CD14-positive monocyte (primary cell): ENCODE results near the gene GBA3. TPM values are rescaled to one million over a fixed set of nuclear protein-coding genes. Genes with fewer than 3 reads are reported as not detected.

Experiments
- DNase-seq, 3 donors: peaks; one replicate each; pipeline ENCODE4 v3.0.0-alpha.2; 2011 to 2022
- H2AFZ ChIP-seq: 2 replicates; pipeline ENCODE4 v1.6.0; 2012; ENCODE audit warnings: mild to moderate bottlenecking, low read depth, low read length, inconsistent platforms; ENCODE audit not compliant: insufficient read depth, poor library complexity, severe bottlenecking
- H3K27ac ChIP-seq, 2 donors: 1 replicate in 1 of 2; 2 replicates in 1 of 2; pipeline ENCODE4 v1.5.1; 2012 to 2013; ENCODE audit warnings: low read length in 2 of 2, control low read depth in 1 of 2, inconsistent platforms in 1 of 2, low read depth in 1 of 2, mild to moderate bottlenecking in 1 of 2
- H3K27me3 ChIP-seq, 2 donors: one replicate each; pipeline versions ENCODE4 v1.6.0 to v1.6.1; 2011 to 2013; ENCODE audit warnings: low read length in 2 of 2; ENCODE audit not compliant: control insufficient read depth in 2 of 2, insufficient read depth in 2 of 2
- H3K36me3 ChIP-seq, 2 donors: replicated peaks in 1 of 2; 1 replicate in 1 of 2; 2 replicates in 1 of 2; pipeline versions ENCODE4 v1.5.1 to v1.6.1; 2012 to 2013; ENCODE audit warnings: low read length in 2 of 2, control low read depth in 1 of 2, inconsistent platforms in 1 of 2, mild to moderate bottlenecking in 1 of 2; ENCODE audit not compliant: insufficient read depth in 2 of 2, control insufficient read depth in 1 of 2
- H3K4me1 ChIP-seq, 2 donors: 1 replicate in 1 of 2; 2 replicates in 1 of 2; pipeline versions ENCODE4 v1.5.1 to v1.6.1; 2012 to 2013; ENCODE audit warnings: low read length in 2 of 2, control low read depth in 1 of 2, inconsistent platforms in 1 of 2, mild to moderate bottlenecking in 1 of 2, moderate library complexity in 1 of 2; ENCODE audit not compliant: insufficient read depth in 2 of 2, control insufficient read depth in 1 of 2
- H3K4me2 ChIP-seq: replicated peaks from 2 replicates; pipeline ENCODE3; 2012; ENCODE audit warnings: low read length, moderate library complexity, mild to moderate bottlenecking; ENCODE audit not compliant: poor library complexity, severe bottlenecking; ENCODE audit errors: extremely low read depth
- H3K4me3 ChIP-seq, 3 experiments: fragments of 200-600 bp in 1 of 3; sonication (generic) in 1 of 3; replicated peaks in 1 of 3; 1 replicate in 2 of 3; 2 replicates in 1 of 3; pipeline ENCODE4 v1.5.1; 2011 to 2013; ENCODE audit warnings: low read length in 3 of 3, mild to moderate bottlenecking in 3 of 3, control low read depth in 2 of 3, low read depth in 2 of 3, inconsistent platforms in 1 of 3, moderate library complexity in 1 of 3
- H3K79me2 ChIP-seq: 2 replicates; pipeline ENCODE4 v1.6.0; 2012; ENCODE audit warnings: mild to moderate bottlenecking, control low read depth, inconsistent platforms, low read length, moderate library complexity; ENCODE audit not compliant: insufficient read depth
- H3K9ac ChIP-seq: 2 replicates; pipeline ENCODE4 v1.6.0; 2017; ENCODE audit warnings: low read length, mild to moderate bottlenecking; ENCODE audit not compliant: insufficient read depth, poor library complexity, severe bottlenecking
- H3K9me3 ChIP-seq, 2 donors: replicated peaks in 1 of 2; 1 replicate in 1 of 2; 2 replicates in 1 of 2; pipeline versions ENCODE4 v1.5.1 to v1.6.1; 2012 to 2013; ENCODE audit warnings: low read length in 2 of 2, control low read depth in 1 of 2; ENCODE audit not compliant: control insufficient read depth in 1 of 2, insufficient read depth in 1 of 2
- H4K20me1 ChIP-seq: 2 replicates; pipeline ENCODE4 v1.6.0; 2012; ENCODE audit warnings: mild to moderate bottlenecking, low read length, control low read depth, moderate library complexity; ENCODE audit not compliant: insufficient read depth
- H3K27ac Mint-ChIP-seq, 7 donors: one replicate each; pipeline ENCODE4 v1.8.0; 2020; ENCODE audit warnings: mild to moderate bottlenecking in 7 of 7, mixed read lengths in 7 of 7, moderate library complexity in 6 of 7, inconsistent platforms in 2 of 7
- H3K27me3 Mint-ChIP-seq, 3 donors: one replicate each; pipeline ENCODE4 v1.8.0; 2021 to 2022; ENCODE audit warnings: low read depth in 3 of 3, mild to moderate bottlenecking in 3 of 3, mixed read lengths in 3 of 3, moderate library complexity in 3 of 3, inconsistent platforms in 1 of 3
- H3K36me3 Mint-ChIP-seq, 2 donors: one replicate each; pipeline ENCODE4 v1.8.0; 2020; ENCODE audit warnings: mixed read lengths in 2 of 2, inconsistent platforms in 1 of 2, mild to moderate bottlenecking in 1 of 2
- H3K4me1 Mint-ChIP-seq: one replicate; pipeline ENCODE4 v1.8.0; 2020; ENCODE audit warnings: mild to moderate bottlenecking, mixed read lengths
- H3K4me3 Mint-ChIP-seq, 2 donors: one replicate each; pipeline ENCODE4 v1.8.0; 2020; ENCODE audit warnings: mild to moderate bottlenecking in 2 of 2, mixed read lengths in 2 of 2, moderate library complexity in 1 of 2
- H3K9me3 Mint-ChIP-seq, 7 donors: one replicate each; pipeline ENCODE4 v1.8.0; 2020 to 2022; ENCODE audit warnings: mixed read lengths in 7 of 7, mild to moderate bottlenecking in 6 of 7, moderate library complexity in 6 of 7, inconsistent platforms in 2 of 7
- WGBS: methylation state at CpG from one replicate; pipeline ENCODE4 v1.1.5; 2013; ENCODE audit warnings: missing lambda C conversion rate; ENCODE audit not compliant: insufficient coverage; 5-methylcytosine and 5-hydroxymethylcytosine counted together
- intact Hi-C, 2 donors: fragments of 100-400 bp; cut with micrococcal nuclease; formaldehyde crosslinking; loops; one replicate each; pipeline versions ENCODE4 v1.15.0 to v1.15.1; 2023
- polyA plus RNA-seq, 3 donors: library from polyadenylated mRNA; depleted of rRNA in 1 of 3; unstranded in 2 of 3; stranded (reverse) in 1 of 3; fragments of 300-500 nt in 2 of 3; fragments of >200 nt in 1 of 3; fragmentation: Illumina TruSeq in 2 of 3; gene quantifications; 1 replicate in 2 of 3; 2 replicates in 1 of 3; pipeline ENCODE4 v1.2.3, GENCODE V29; 2012 to 2021
- TF ChIP-seq, protein P1 (sequence below): fragments of 200-600 bp; IDR thresholded peaks from one replicate; pipeline ENCODE4 v1.8.0; 2022; ENCODE audit warnings: antibody characterized with exemption, mild to moderate bottlenecking

GBA3 gene
- polyA plus RNA-seq, 3 donors: not detected

DNA sequence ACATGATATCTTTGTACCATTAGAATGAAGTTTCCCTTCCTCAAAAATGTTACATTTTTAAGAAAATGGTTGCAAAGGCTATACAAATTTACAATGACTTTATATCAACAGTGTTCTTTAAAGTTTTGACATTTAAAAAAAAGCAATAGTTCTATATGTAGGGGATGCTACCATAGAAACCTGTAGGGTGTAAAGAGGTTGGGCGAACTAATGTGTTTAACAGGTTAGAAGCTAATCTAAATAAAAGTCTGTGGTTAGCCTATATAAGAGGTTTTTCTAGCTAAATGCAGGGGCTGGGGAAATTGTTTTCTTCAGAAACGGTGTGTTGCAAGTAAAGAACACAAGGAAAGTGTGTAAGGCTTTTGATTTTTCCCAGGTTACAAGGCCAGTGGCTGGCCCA, 73.3 kb downstream of the GBA3 start:
- Histone ChIP-seq H3K27me3 (no peaks in the 10 kb centered on the region), H2AFZ (no peak overlapping the region), H3K4me1 (peaks cover 0 to 2% of the 10 kb centered on the region in 2 donors), H3K36me3 (no peaks in the 10 kb centered on the region), H3K4me2 (no peak overlapping the region), H3K9me3 (no peaks in the 10 kb centered on the region), H3K27ac (no peak overlapping the region), H3K9ac (no peak overlapping the region), H3K79me2 (no peaks in the 10 kb centered on the region), H4K20me1 (no peaks in the 10 kb centered on the region), H3K4me3 (no peak overlapping the region)
- no peaks in the 10 kb centered on the region for H3K4me1 Mint-ChIP-seq
- TF ChIP-seq, protein P1, sequence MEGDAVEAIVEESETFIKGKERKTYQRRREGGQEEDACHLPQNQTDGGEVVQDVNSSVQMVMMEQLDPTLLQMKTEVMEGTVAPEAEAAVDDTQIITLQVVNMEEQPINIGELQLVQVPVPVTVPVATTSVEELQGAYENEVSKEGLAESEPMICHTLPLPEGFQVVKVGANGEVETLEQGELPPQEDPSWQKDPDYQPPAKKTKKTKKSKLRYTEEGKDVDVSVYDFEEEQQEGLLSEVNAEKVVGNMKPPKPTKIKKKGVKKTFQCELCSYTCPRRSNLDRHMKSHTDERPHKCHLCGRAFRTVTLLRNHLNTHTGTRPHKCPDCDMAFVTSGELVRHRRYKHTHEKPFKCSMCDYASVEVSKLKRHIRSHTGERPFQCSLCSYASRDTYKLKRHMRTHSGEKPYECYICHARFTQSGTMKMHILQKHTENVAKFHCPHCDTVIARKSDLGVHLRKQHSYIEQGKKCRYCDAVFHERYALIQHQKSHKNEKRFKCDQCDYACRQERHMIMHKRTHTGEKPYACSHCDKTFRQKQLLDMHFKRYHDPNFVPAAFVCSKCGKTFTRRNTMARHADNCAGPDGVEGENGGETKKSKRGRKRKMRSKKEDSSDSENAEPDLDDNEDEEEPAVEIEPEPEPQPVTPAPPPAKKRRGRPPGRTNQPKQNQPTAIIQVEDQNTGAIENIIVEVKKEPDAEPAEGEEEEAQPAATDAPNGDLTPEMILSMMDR: no peak
- H3K27me3 Mint-ChIP-seq: peaks cover 0 to 1% (median 0%) of the 10 kb centered on the region in 3 donors
- no peak overlapping the region for H3K4me3 Mint-ChIP-seq
- peaks cover 2 to 14% (median 9%) of the 10 kb centered on the region in 7 donors for H3K9me3 Mint-ChIP-seq
- intact Hi-C loops: no loop called here
- H3K27ac Mint-ChIP-seq: no peak overlapping the region
- WGBS: 100% methylated on average over 2 of the region's 2 CpGs
- H3K36me3 Mint-ChIP-seq: no peaks in the 10 kb centered on the region
- no peak for DNase-seq

DNA sequence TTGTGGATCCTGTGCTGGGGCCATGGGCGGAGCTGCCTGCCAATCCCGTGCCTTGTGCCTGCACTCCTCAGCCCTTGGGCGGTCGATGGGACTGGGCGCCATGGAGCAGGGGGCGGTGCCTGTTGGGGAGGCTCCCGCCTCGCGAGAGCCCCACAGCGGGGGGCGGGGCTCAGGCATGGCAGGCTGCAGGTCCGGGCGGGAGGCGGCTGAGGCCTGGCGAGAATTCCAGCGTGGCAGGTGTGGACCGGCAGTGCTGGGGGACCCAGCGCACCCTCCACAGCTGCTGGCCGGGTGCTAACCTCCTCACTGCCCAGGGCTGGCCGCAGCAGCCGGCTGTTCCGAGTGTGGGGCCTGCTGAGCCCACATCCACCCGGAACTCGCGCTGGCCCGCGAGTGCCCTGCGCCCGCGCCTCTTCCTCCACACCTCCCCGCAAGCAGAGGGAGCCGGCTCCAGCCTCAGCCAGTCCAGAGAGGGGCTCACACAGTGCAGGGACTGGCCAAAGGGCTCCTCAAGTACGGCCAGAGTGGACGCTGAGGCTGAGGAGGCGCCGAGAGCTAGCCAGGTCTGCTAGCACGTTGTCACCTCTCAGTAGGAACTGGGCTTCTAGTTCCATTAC, 85.9 kb downstream of the GBA3 start:
- peaks cover 2 to 23% (median 7%) of the 10 kb centered on the region in 7 donors for H3K9me3 Mint-ChIP-seq
- Histone ChIP-seq H2AFZ (no peak overlapping the region), H4K20me1 (no peaks in the 10 kb centered on the region), H3K27me3 (no peaks in the 10 kb centered on the region), H3K9ac (no peak overlapping the region), H3K4me1 (peaks cover 0 to 12% of the 10 kb centered on the region in 2 donors), H3K4me3 (no peak overlapping the region), H3K27ac (no peak overlapping the region), H3K36me3 (no peaks in the 10 kb centered on the region), H3K9me3 (peaks cover 0 to 14% of the 10 kb centered on the region in 2 donors), H3K79me2 (no peaks in the 10 kb centered on the region), H3K4me2 (no peak overlapping the region)
- H3K27ac Mint-ChIP-seq: no peak overlapping the region
- no peak overlapping the region for H3K4me3 Mint-ChIP-seq
- DNase-seq: no peak
- H3K27me3 Mint-ChIP-seq: peaks cover 0 to 2% (median 0%) of the 10 kb centered on the region in 3 donors
- peaks cover 2% of the 10 kb centered on the region for H3K4me1 Mint-ChIP-seq
- no peaks in the 10 kb centered on the region for H3K36me3 Mint-ChIP-seq
- TF ChIP-seq, protein P1: no peak
- intact Hi-C loops: no loop called here
- WGBS: 97% methylated on average over 37 of the region's 37 CpGs
